ENCODE results near the gene PPP1R16B. TPM values are rescaled to one million over a fixed set of nuclear protein-coding genes. Genes with fewer than 3 reads are reported as not detected.

Gene PPP1R16B
- total RNA-seq, 1 donor from 2014 or later, result 13.0 TPM

- ATAC-seq, result no peak
Observed at GRCh38 chr20:38969708-38970107, 164.2 kb downstream of the PPP1R16B start.

GRCh38 chr20:38970302-38970701 lies 164.8 kb downstream of the PPP1R16B start:
- H3K36me3 ChIP-seq, result peaks cover 56% of the 10 kb centered on the region
- TF ChIP-seq CTCF (IDR thresholded peaks at IDR 0.05), result no peak
- intact Hi-C loops (cut with DNase I), result no loop called here
- H3K27ac ChIP-seq, result no peak overlapping the region
- DNase-seq (no peak), ATAC-seq (no peak)
- H3K4me3 ChIP-seq, result no peak overlapping the region
- no peaks in the 10 kb centered on the region for H3K27me3 ChIP-seq (ENCODE audit: low read depth)
- no peaks in the 10 kb centered on the region for H3K9me3 ChIP-seq
- no peaks in the 10 kb centered on the region for H3K4me1 ChIP-seq

More at GRCh38 chr20:38969708-38970107, 164.2 kb downstream of the PPP1R16B start:
- no peak for DNase-seq
- no peak overlapping the region for H3K4me3 ChIP-seq
- no peaks in the 10 kb centered on the region for H3K9me3 ChIP-seq
- no peaks in the 10 kb centered on the region for H3K27me3 ChIP-seq (ENCODE audit: low read depth)
- intact Hi-C loops (cut with DNase I), result no loop called here
- H3K27ac ChIP-seq, result no peak overlapping the region
- H3K4me1 ChIP-seq, result no peaks in the 10 kb centered on the region
- H3K36me3 ChIP-seq, result peaks cover 56% of the 10 kb centered on the region
- no peak for TF ChIP-seq CTCF (IDR thresholded peaks at IDR 0.05)

Other genes with a start within 250 kb of the PPP1R16B start
- gene ADIG, start 224.5 kb upstream of the PPP1R16B start, total RNA-seq, result not detected
- gene ARHGAP40, start 203.9 kb upstream of the PPP1R16B start, total RNA-seq, result 0.83 TPM
- not detected for gene SLC32A1, start 81.2 kb upstream of the PPP1R16B start, total RNA-seq
- 6.0 TPM for gene ACTR5, start 57.2 kb upstream of the PPP1R16B start, total RNA-seq
- 0.71 TPM for gene FAM83D, start 120.7 kb downstream of the PPP1R16B start, total RNA-seq
- gene DHX35, start 156.6 kb downstream of the PPP1R16B start, total RNA-seq, result 10.5 TPM